ENCODE measurements around the gene EFCAB6.

The EFCAB6 gene

GRCh38 chr22:43530349-43531201, 281.5 kb downstream of the EFCAB6 start:
- no peak for TF ChIP-seq CTCF (IDR thresholded peaks at IDR 0.05; ENCODE audit: insufficient read depth, missing control alignments)
- no peak for DNase-seq (ENCODE audit: insufficient read length, low spot score)
- FAIRE-seq, result no peak

GRCh38 chr22:43529934-43530333, 282.2 kb downstream of the EFCAB6 start:
- FAIRE-seq, result no peak
- DNase-seq (ENCODE audit: insufficient read length, low spot score), result no peak
- no peak for TF ChIP-seq CTCF (IDR thresholded peaks at IDR 0.05; ENCODE audit: insufficient read depth, missing control alignments)

- no peak for FAIRE-seq
These were observed 282.6 kb downstream of the EFCAB6 start for GRCh38 chr22:43529461-43529860.

GRCh38 chr22:43528601-43529360, 283.3 kb downstream of the EFCAB6 start:
- FAIRE-seq, result no peak
- DNase-seq (ENCODE audit: insufficient read length, low spot score), result no peak
- no peak for TF ChIP-seq CTCF (IDR thresholded peaks at IDR 0.05; ENCODE audit: insufficient read depth, missing control alignments)

More at GRCh38 chr22:43529461-43529860, 282.6 kb downstream of the EFCAB6 start:
- TF ChIP-seq CTCF (IDR thresholded peaks at IDR 0.05; ENCODE audit: insufficient read depth, missing control alignments), result no peak
- DNase-seq (ENCODE audit: insufficient read length, low spot score), result no peak

GRCh38 chr22:43526946-43527345, 285.2 kb downstream of the EFCAB6 start:
- no peak for TF ChIP-seq CTCF (IDR thresholded peaks at IDR 0.05; ENCODE audit: insufficient read depth, missing control alignments)
- FAIRE-seq (no peak), DNase-seq (ENCODE audit: insufficient read length, low spot score) (no peak)

- no peak for FAIRE-seq
- no peak for TF ChIP-seq CTCF (IDR thresholded peaks at IDR 0.05; ENCODE audit: insufficient read depth, missing control alignments)
- no peak for DNase-seq (ENCODE audit: insufficient read length, low spot score)
These were observed 285.9 kb downstream of the EFCAB6 start for GRCh38 chr22:43526117-43526655.
